Transverse colon (tissue), 4 donors: Measurements from ENCODE around the gene GNA12. TPM values are rescaled to one million over a fixed set of nuclear protein-coding genes. Genes with fewer than 3 reads are reported as not detected.

Source experiments
- DNase-seq: peaks from one replicate; pipeline ENCODE4 v3.0.0-alpha.2; 2019
- H3K27ac ChIP-seq, 4 donors: fragments of 200-600 bp; sonication (generic); 2 replicates each; pipeline ENCODE4 v1.5.1; 2016 to 2018; ENCODE audit warnings: inconsistent platforms in 4 of 4
- H3K27me3 ChIP-seq: fragments of 200-600 bp; sonication (generic); 2 replicates; pipeline ENCODE4 v1.5.1; 2017; ENCODE audit warnings: inconsistent platforms
- H3K36me3 ChIP-seq, 4 donors: fragments of 200-600 bp; sonication (generic); 2 replicates each; pipeline ENCODE4 v1.5.1; 2017 to 2019; ENCODE audit warnings: inconsistent platforms in 4 of 4
- H3K4me1 ChIP-seq, 4 donors: fragments of 200-600 bp; sonication (generic); 2 replicates each; pipeline ENCODE4 v1.5.1; 2017 to 2020; ENCODE audit warnings: inconsistent platforms in 4 of 4
- H3K4me3 ChIP-seq, 4 donors: fragments of 200-600 bp; sonication (generic); 1 replicate in 1 of 4; 2 replicates in 3 of 4; pipeline versions ENCODE4 v1.5.1 to v1.6.1; 2017 to 2019; ENCODE audit warnings: inconsistent platforms in 4 of 4
- H3K9me3 ChIP-seq, 2 donors: fragments of 200-600 bp; sonication (generic); 2 replicates each; pipeline ENCODE4 v1.5.1; 2017 to 2019; ENCODE audit warnings: inconsistent platforms in 2 of 2
- CTCF ChIP-seq, 5 experiments: fragments of 200-600 bp in 3 of 5; fragments of 450-650 bp in 2 of 5; sonication (generic) in 3 of 5; IDR thresholded peaks; 1 replicate in 2 of 5; 2 replicates in 3 of 5; pipeline ENCODE4 v1.5.1; 2016 to 2017; ENCODE audit warnings: antibody characterized with exemption in 5 of 5, inconsistent platforms in 3 of 5, mild to moderate bottlenecking in 2 of 5, moderate library complexity in 1 of 5
- EP300 ChIP-seq: sonication (generic); formaldehyde crosslinking; IDR thresholded peaks from one replicate; pipeline ENCODE4 v1.6.1; 2017; ENCODE audit warnings: antibody characterized with exemption, low read depth
- POLR2A ChIP-seq: fragments of 450-650 bp; IDR thresholded peaks from one replicate; pipeline ENCODE4 v1.6.1; 2016; ENCODE audit warnings: antibody characterized with exemption, mild to moderate bottlenecking, moderate library complexity
- POLR2AphosphoS5 ChIP-seq, 3 donors: sonication (generic); formaldehyde crosslinking; IDR thresholded peaks; one replicate each; pipeline ENCODE4 v1.6.1; 2016; ENCODE audit warnings: antibody characterized with exemption in 3 of 3
- WGBS, 2 donors: methylation state at CpG; one replicate each; pipeline ENCODE4 v1.1.5; 2018; ENCODE audit warnings: low coverage in 1 of 2; 5-methylcytosine and 5-hydroxymethylcytosine counted together
- in situ Hi-C, 4 donors: fragments of 200-750 bp; cut with MboI; loops; one replicate each; pipeline versions ENCODE4 v1.15.0 to v1.15.1; 2017; ENCODE audit warnings: low sequenced_read_pairs in 3 of 4, low pct_ligation_motif_present in 1 of 4, low pct_unique_long_range_greater_than_20kb in 1 of 4
- intact Hi-C: fragments of 100-400 bp; cut with DNase I; formaldehyde crosslinking; loops from one replicate; pipeline ENCODE4 v1.15.1; 2023; ENCODE audit warnings: low total_unique reads
- total RNA-seq, 4 donors: library from RNA; depleted of rRNA; stranded (reverse); fragments of >200 nt; gene quantifications; one replicate each; pipeline ENCODE4 v1.1.0, GENCODE V29; 2016

GNA12 gene
- total RNA-seq, 4 donors from 2014 or later, result 18.9 to 39.6 (median 22.2) TPM

- DNase-seq, result no peak
Measured at GRCh38 chr7:2736411-2736914, 107.6 kb downstream of the GNA12 start.

GRCh38 chr7:2735744-2736143, 108.4 kb downstream of the GNA12 start:
- Histone ChIP-seq H3K27me3 (no peaks in the 10 kb centered on the region), H3K36me3 (peaks cover 0 to 5% (median 0%) of the 10 kb centered on the region in 4 donors), H3K27ac (no peak overlapping the region), H3K9me3 (no peaks in the 10 kb centered on the region), H3K4me3 (no peak overlapping the region), H3K4me1 (peaks cover 8 to 36% (median 18%) of the 10 kb centered on the region in 4 donors)
- TF ChIP-seq EP300, result no peak
- no peak for TF ChIP-seq POLR2A
- no peak for TF ChIP-seq POLR2AphosphoS5 (IDR thresholded peaks at IDR 0.05)
- TF ChIP-seq CTCF (IDR thresholded peaks at IDR 0.05), result no peak
- WGBS, 2 donors, result 83 to 91% methylated on average over 4 to 13 of the region's 13 CpGs
- intact Hi-C loops (no loop called here), in situ Hi-C loops (no loop called here)
- no peak for DNase-seq

More at GRCh38 chr7:2736411-2736914, 107.6 kb downstream of the GNA12 start:
- Histone ChIP-seq H3K36me3 (no peaks in the 10 kb centered on the region), H3K4me3 (no peak overlapping the region), H3K27me3 (no peaks in the 10 kb centered on the region), H3K27ac (no peak overlapping the region), H3K4me1 (peaks cover 8 to 36% (median 18%) of the 10 kb centered on the region in 4 donors), H3K9me3 (no peaks in the 10 kb centered on the region)
- in situ Hi-C loops (no loop called here), intact Hi-C loops (no loop called here)
- no peak for TF ChIP-seq POLR2A
- no peak for TF ChIP-seq EP300
- TF ChIP-seq CTCF (IDR thresholded peaks at IDR 0.05), result no peak
- no peak for TF ChIP-seq POLR2AphosphoS5 (IDR thresholded peaks at IDR 0.05)
- 93 to 100% methylated on average over 2 to 13 of the region's 17 CpGs for WGBS, 2 donors

- Histone ChIP-seq H3K36me3 (peaks cover 0 to 5% (median 0%) of the 10 kb centered on the region in 4 donors), H3K9me3 (no peaks in the 10 kb centered on the region), H3K4me3 (no peak overlapping the region), H3K27ac (peak overlapping the region; percentile 65 to 70 (median 66)), H3K27me3 (no peaks in the 10 kb centered on the region), H3K4me1 (peaks cover 12 to 42% (median 19%) of the 10 kb centered on the region in 4 donors)
- 47 to 59% methylated on average over 3 to 27 of the region's 33 CpGs for WGBS, 2 donors
- in situ Hi-C loops, result no loop called here
- DNase-seq, result peak; percentile 41
- intact Hi-C loops, result no loop called here
- TF ChIP-seq CTCF (IDR thresholded peaks at IDR 0.05) (no peak), POLR2AphosphoS5 (IDR thresholded peaks at IDR 0.05) (peak in 1 of 3 donors; percentile 18), POLR2A (peak; percentile 21)
Measured at GRCh38 chr7:2734751-2735571, 109.1 kb downstream of the GNA12 start.

- peaks cover 14 to 47% (median 26%) of the 10 kb centered on the region in 4 donors for H3K4me1 ChIP-seq
- no peak for DNase-seq
- no peaks in the 10 kb centered on the region for H3K27me3 ChIP-seq
- peak overlapping the region; percentile 65 to 70 (median 66) for H3K27ac ChIP-seq
- peaks cover 0 to 5% (median 0%) of the 10 kb centered on the region in 4 donors for H3K36me3 ChIP-seq
- in situ Hi-C loops, result no loop called here
- WGBS, 2 donors, result 93 to 100% methylated on average over 1 to 24 of the region's 24 CpGs
- no peak overlapping the region for H3K4me3 ChIP-seq
- no peaks in the 10 kb centered on the region for H3K9me3 ChIP-seq
- no peak for TF ChIP-seq POLR2A
- TF ChIP-seq POLR2AphosphoS5 (IDR thresholded peaks at IDR 0.05), result no peak
- TF ChIP-seq CTCF (IDR thresholded peaks at IDR 0.05), result no peak
- TF ChIP-seq EP300, result no peak
- intact Hi-C loops, result no loop called here
Measured at GRCh38 chr7:2734084-2734686, 109.9 kb downstream of the GNA12 start.
